A549 treated with AZD9567 at 1 μM for 4 hours (cell line): ENCODE measurements around the gene TMEM185B. TPM values are rescaled to one million over a fixed set of nuclear protein-coding genes. Genes with fewer than 3 reads are reported as not detected.

Experiments
- total RNA-seq: library from RNA; stranded (reverse); fragments of 200-300 nt; extraction: Qiagen RNA extraction; gene quantifications from 5 replicates; pipeline ENCODE4 v1.2.3, GENCODE V29; 2022; ENCODE audit not compliant: insufficient read depth

TMEM185B gene
- 43.5 to 48.5 TPM (median 45.4 TPM) in 5 replicates for total RNA-seq

GRCh38 chr2:120223034-120223912, at the start of gene TMEM185B:
Gene TMEM185B, minus strand, starts transcription at chr2:120223400. Its CDS starts 424 bp downstream, at chr2:120222976.

DNA sequence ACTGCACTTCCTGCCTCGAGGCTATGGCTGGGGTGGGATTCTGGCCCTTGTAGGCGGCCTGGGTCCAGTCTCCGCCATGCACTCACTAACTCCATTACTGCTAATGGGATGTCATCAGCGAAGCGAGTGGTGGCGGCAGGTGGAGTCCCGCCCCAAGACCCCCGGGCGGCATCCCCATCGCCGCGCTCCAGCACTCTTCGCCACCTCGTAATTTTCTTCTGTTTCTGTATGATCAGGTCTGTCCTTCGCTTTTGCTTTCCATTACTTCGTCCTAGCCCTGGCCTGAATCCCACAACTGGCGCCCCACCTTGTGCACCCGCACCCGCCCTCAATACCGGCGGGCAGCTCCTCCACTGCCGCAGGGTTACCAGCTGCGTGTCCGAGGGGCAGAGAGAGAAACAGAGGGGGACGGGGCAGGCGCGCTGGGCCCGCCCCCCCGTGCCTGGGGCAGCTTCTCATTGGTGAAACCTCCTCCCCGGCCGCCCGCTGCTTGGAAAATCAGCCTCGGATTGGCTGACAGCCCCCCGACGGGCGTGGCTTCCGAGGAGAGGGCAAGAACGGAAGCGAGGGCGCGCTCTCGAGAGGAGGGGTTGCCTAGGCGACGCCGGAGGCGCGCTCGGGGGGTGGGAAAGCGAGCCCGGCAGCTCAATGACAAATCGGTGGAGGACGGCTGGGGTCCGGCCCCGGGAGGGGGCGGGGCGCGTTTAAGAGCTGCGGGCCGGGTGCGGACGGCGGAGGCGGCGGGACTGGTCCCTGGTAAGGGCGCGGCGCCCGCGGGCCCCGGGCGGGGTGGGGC, 29.2 kb upstream of the TMEM185B start, which contains the start of gene RALB:
Gene RALB, plus strand, starts transcription at position 628 of the 796 bp plus-strand sequence. CDS start 25,813 bp downstream, outside the sequence.

Other genes starting within 250 kb of the TMEM185B start
- gene EPB41L5, start 210.3 kb downstream of the TMEM185B start, total RNA-seq: 4.1 to 7.4 TPM (median 5.3 TPM) in 5 replicates
- gene RALB, start 29.5 kb upstream of the TMEM185B start, total RNA-seq: 56.3 to 82.9 TPM (median 57.7 TPM) in 5 replicates
- 13.7 to 20.6 TPM (median 18.1 TPM) in 5 replicates for gene INHBB, start 122.7 kb upstream of the TMEM185B start, total RNA-seq